Caco-2 (cell line): Measurements from ENCODE around the gene SIN3B. TPM values are rescaled to one million over a fixed set of nuclear protein-coding genes. Genes with fewer than 3 reads are reported as not detected.

Experiments
- BruUV-seq: library from RNA; stranded (reverse); fragments of 400-500 nt; replicated peaks from 2 replicates; lab custom pipeline; 2021; lab: Mats Ljungman, UMichigan
- CTCF ChIA-PET: fragments of 300-600 bp; sonication (Branson Sonifier 250); formaldehyde crosslinking; loops from one replicate; lab custom pipeline; 2022; ENCODE audit warnings: antibody characterized with exemption; lab: Charles Lee
- POLR2A ChIA-PET: fragments of 300-600 bp; sonication (Branson Sonifier 250); formaldehyde crosslinking; loops from one replicate; lab custom pipeline; 2022; ENCODE audit warnings: antibody characterized with exemption; lab: Charles Lee
- DNase-seq, 2 experiments: peaks; one replicate each; pipeline versions ENCODE4 v3.0.0 to v3.0.0-alpha.2; 2020 to 2022
- H3K27me3 ChIP-seq: replicated peaks from 2 replicates; pipeline ENCODE4 v1.6.0; 2011; ENCODE audit warnings: low read length; ENCODE audit not compliant: control insufficient read depth, insufficient read depth
- H3K36me3 ChIP-seq: 2 replicates; pipeline ENCODE4 v1.5.1; 2011; ENCODE audit warnings: low read length; ENCODE audit not compliant: control insufficient read depth, insufficient read depth
- H3K4me1 ChIP-seq: fragments of 250-450 bp; sonication (Bioruptor Pico); 2 replicates; pipeline ENCODE4 v1.5.1; 2020; ENCODE audit warnings: mild to moderate bottlenecking
- H3K4me3 ChIP-seq: 2 replicates; pipeline ENCODE4 v1.5.1; 2011; ENCODE audit warnings: low read depth, mild to moderate bottlenecking, control low read depth, low read length
- H3K9me3 ChIP-seq: fragments of 250-450 bp; sonication (Bioruptor Pico); 2 replicates; pipeline ENCODE4 v1.5.1; 2020; ENCODE audit warnings: mild to moderate bottlenecking, moderate library complexity
- H3K27ac Mint-ChIP-seq: one replicate; pipeline ENCODE4 v1.8.0; 2022; ENCODE audit warnings: mixed read lengths; ENCODE audit not compliant: unreplicated experiment
- H3K27me3 Mint-ChIP-seq: one replicate; pipeline ENCODE4 v1.8.0; 2022; ENCODE audit warnings: mixed read lengths; ENCODE audit not compliant: insufficient read depth, unreplicated experiment
- H3K36me3 Mint-ChIP-seq: one replicate; pipeline ENCODE4 v1.8.0; 2022; ENCODE audit warnings: mild to moderate bottlenecking, mixed read lengths; ENCODE audit not compliant: insufficient read depth, unreplicated experiment
- H3K4me1 Mint-ChIP-seq: one replicate; pipeline ENCODE4 v1.8.0; 2022; ENCODE audit warnings: low read depth, mixed read lengths; ENCODE audit not compliant: unreplicated experiment
- H3K4me3 Mint-ChIP-seq: one replicate; pipeline ENCODE4 v1.8.0; 2022; ENCODE audit warnings: mild to moderate bottlenecking, moderate library complexity, mixed read lengths; ENCODE audit not compliant: unreplicated experiment
- H3K9me3 Mint-ChIP-seq: one replicate; pipeline ENCODE4 v1.8.0; 2022; ENCODE audit warnings: mixed read lengths; ENCODE audit not compliant: unreplicated experiment
- CTCF ChIP-seq, 2 experiments: fragments of 200-600 bp in 1 of 2; IDR thresholded peaks; 1 replicate in 1 of 2; 2 replicates in 1 of 2; pipeline versions ENCODE4 v1.5.1 to v1.8.0; 2011 to 2022; ENCODE audit warnings: antibody characterized with exemption in 1 of 2, control low read depth in 1 of 2, inconsistent platforms in 1 of 2, low read depth in 1 of 2, low read length in 1 of 2, mild to moderate bottlenecking in 1 of 2, moderate library complexity in 1 of 2; ENCODE audit not compliant: insufficient read depth in 1 of 2, severe bottlenecking in 1 of 2, unreplicated experiment in 1 of 2
- intact Hi-C: fragments of 100-400 bp; cut with micrococcal nuclease; formaldehyde crosslinking; loops from one replicate; pipeline ENCODE4 v1.10.0; 2022; ENCODE audit not compliant: unreplicated experiment
- total RNA-seq: library from RNA; stranded (reverse); gene quantifications from 2 replicates; pipeline ENCODE4 v1.2.3, GENCODE V29; 2022

The SIN3B gene
- total RNA-seq, 1 experiment from 2014 or later = 56.9 TPM

GRCh38 chr19:16846901-16847300 lies 17.7 kb downstream of the SIN3B start:
- intact Hi-C loops = no loop called here
- Mint-ChIP-seq H3K27ac (no peak overlapping the region), H3K27me3 (no peaks in the 10 kb centered on the region), H3K4me3 (no peak overlapping the region), H3K4me1 (no peaks in the 10 kb centered on the region), H3K36me3 (peaks cover 73% of the 10 kb centered on the region), H3K9me3 (no peaks in the 10 kb centered on the region)
- H3K9me3 ChIP-seq = no peaks in the 10 kb centered on the region
- H3K36me3 ChIP-seq = peaks cover 2% of the 10 kb centered on the region; the same call in 1 of the 2 replicates
- BruUV-seq = no TSS peak
- TF ChIP-seq CTCF (IDR thresholded peaks at IDR 0.05; ENCODE audit: insufficient read depth in 1 of 2, low read depth in 1 of 2, low read length in 1 of 2, severe bottlenecking in 1 of 2, unreplicated experiment in 1 of 2) = no peak
- no peak for DNase-seq
- ChIA-PET POLR2A (no interaction called here), CTCF (no interaction called here)
- no peaks in the 10 kb centered on the region for H3K27me3 ChIP-seq
- H3K4me1 ChIP-seq = no peaks in the 10 kb centered on the region
- H3K4me3 ChIP-seq = no peak overlapping the region

- H3K27ac Mint-ChIP-seq = no peak overlapping the region
- ChIA-PET CTCF (no interaction called here), POLR2A (no interaction called here)
- Histone ChIP-seq H3K4me3 (no peak overlapping the region), H3K4me1 (no peaks in the 10 kb centered on the region), H3K27me3 (no peaks in the 10 kb centered on the region), H3K36me3 (peaks cover 2% of the 10 kb centered on the region; the same call in 1 of the 2 replicates), H3K9me3 (no peaks in the 10 kb centered on the region)
- H3K4me1 Mint-ChIP-seq = no peaks in the 10 kb centered on the region
- no peak overlapping the region for H3K4me3 Mint-ChIP-seq
- H3K36me3 Mint-ChIP-seq = peaks cover 73% of the 10 kb centered on the region
- BruUV-seq = no TSS peak
- H3K27me3 Mint-ChIP-seq = no peaks in the 10 kb centered on the region
- H3K9me3 Mint-ChIP-seq = no peaks in the 10 kb centered on the region
- intact Hi-C loops = no loop called here
- no peak for DNase-seq
- TF ChIP-seq CTCF (IDR thresholded peaks at IDR 0.05; ENCODE audit: insufficient read depth in 1 of 2, low read depth in 1 of 2, low read length in 1 of 2, severe bottlenecking in 1 of 2, unreplicated experiment in 1 of 2) = no peak
These were observed 18.2 kb downstream of the SIN3B start for GRCh38 chr19:16847430-16847829.

- H3K36me3 Mint-ChIP-seq = peaks cover 74% of the 10 kb centered on the region
- DNase-seq = no peak
- POLR2A ChIA-PET = no interaction called here
These were observed 20.0 kb downstream of the SIN3B start for GRCh38 chr19:16849168-16849567.

More at GRCh38 chr19:16849168-16849567, 20.0 kb downstream of the SIN3B start:
- Histone ChIP-seq H3K36me3 (peaks cover 3% of the 10 kb centered on the region; the same call in 1 of the 2 replicates), H3K4me1 (no peaks in the 10 kb centered on the region), H3K4me3 (no peak overlapping the region), H3K9me3 (no peaks in the 10 kb centered on the region), H3K27me3 (no peaks in the 10 kb centered on the region)
- intact Hi-C loops = no loop called here
- CTCF ChIA-PET = no interaction called here
- no peak overlapping the region for H3K4me3 Mint-ChIP-seq
- no peak for TF ChIP-seq CTCF (IDR thresholded peaks at IDR 0.05; ENCODE audit: insufficient read depth in 1 of 2, low read depth in 1 of 2, low read length in 1 of 2, severe bottlenecking in 1 of 2, unreplicated experiment in 1 of 2)
- H3K9me3 Mint-ChIP-seq = no peaks in the 10 kb centered on the region
- no TSS peak for BruUV-seq
- no peaks in the 10 kb centered on the region for H3K27me3 Mint-ChIP-seq
- no peak overlapping the region for H3K27ac Mint-ChIP-seq
- no peaks in the 10 kb centered on the region for H3K4me1 Mint-ChIP-seq
